Fibroblast of skin of right biceps (primary cell): ENCODE results near the gene TRIAP1.
"Not testable (repeated sequence)": the region's sequence is repeated elsewhere in the genome, so short reads cannot be mapped to it uniquely, and the experiment has no call there.

Source experiments
- DNase-seq: peaks from one replicate; pipeline ENCODE4 v3.0.0-alpha.2; 2013

The TRIAP1 gene

GRCh38 chr12:120468325-120468820, 22.2 kb upstream of the TRIAP1 start:
- DNase-seq, result peak; percentile 23

GRCh38 chr12:120467439-120467838, 21.3 kb upstream of the TRIAP1 start:
- no peak for DNase-seq

- peak; percentile 37 for DNase-seq
These were observed 20.6 kb upstream of the TRIAP1 start for GRCh38 chr12:120466560-120467315.

- DNase-seq, result no peak
These were observed 19.6 kb upstream of the TRIAP1 start for GRCh38 chr12:120465756-120466155.

- DNase-seq, result no peak
These were observed 17.5 kb upstream of the TRIAP1 start for GRCh38 chr12:120463712-120464111.

GRCh38 chr12:120462099-120462640, 16.0 kb upstream of the TRIAP1 start:
- DNase-seq, result no peak

GRCh38 chr12:120460157-120460556, 14.0 kb upstream of the TRIAP1 start:
- no peak for DNase-seq

- no peak for DNase-seq
These were observed 10.9 kb upstream of the TRIAP1 start for GRCh38 chr12:120457133-120457532.

GRCh38 chr12:120455302-120455701, 9.1 kb upstream of the TRIAP1 start:
- no peak for DNase-seq

GRCh38 chr12:120453977-120454376, 7.8 kb upstream of the TRIAP1 start:
- DNase-seq, result peak; percentile 18

GRCh38 chr12:120453060-120453750, 7.0 kb upstream of the TRIAP1 start:
- DNase-seq, result no peak

GRCh38 chr12:120452524-120452923, 6.3 kb upstream of the TRIAP1 start:
- not testable (repeated sequence) for DNase-seq

- DNase-seq, result no peak
These were observed 1.8 kb upstream of the TRIAP1 start for GRCh38 chr12:120447992-120448391.

GRCh38 chr12:120446844-120447178, 627 bp upstream of the TRIAP1 start:
- not testable (repeated sequence) for DNase-seq

GRCh38 chr12:120444676-120445075, 1.5 kb downstream of the TRIAP1 start:
- no peak for DNase-seq

GRCh38 chr12:120439646-120440247, 6.4 kb downstream of the TRIAP1 start:
- peak; percentile 63 for DNase-seq

- DNase-seq, result no peak
These were observed 7.5 kb downstream of the TRIAP1 start for GRCh38 chr12:120438495-120439198.

GRCh38 chr12:120437735-120438494, 8.3 kb downstream of the TRIAP1 start, which contains the start of gene COX6A1:
Gene COX6A1, plus strand, starts transcription at chr12:120438113. Its CDS starts 14 bp downstream, at chr12:120438127.
- DNase-seq, result peak; percentile 95

GRCh38 chr12:120432772-120433525, 13.2 kb downstream of the TRIAP1 start:
- DNase-seq, result no peak

- no peak for DNase-seq
These were observed 16.8 kb downstream of the TRIAP1 start for GRCh38 chr12:120429368-120429767.

GRCh38 chr12:120428597-120429229, 17.5 kb downstream of the TRIAP1 start:
- DNase-seq, result no peak
